SU-DHL-6 (cell line): ENCODE data around the gene UBE2E3.

Experiments
- EZH2phosphoT487 ChIP-seq: fragments of 200-600 bp; sonication (generic), shearing (Covaris generic); conservative IDR thresholded peaks from 2 replicates; pipeline ENCODE4 v1.6.1; 2018; ENCODE audit warnings: mild to moderate bottlenecking, antibody characterized with exemption, low read length, moderate library complexity, mixed read lengths
- TF ChIP-seq, protein P1 (sequence below): fragments of 200-600 bp; sonication (generic); IDR thresholded peaks from one replicate; pipeline ENCODE4 v1.5.1; 2017; ENCODE audit warnings: antibody characterized with exemption, mild to moderate bottlenecking, low read length, moderate library complexity; ENCODE audit not compliant: insufficient read depth, poor library complexity, severe bottlenecking

GRCh38 chr2:180991820-180992219, 11.4 kb downstream of the UBE2E3 start:
- TF ChIP-seq, protein P1, sequence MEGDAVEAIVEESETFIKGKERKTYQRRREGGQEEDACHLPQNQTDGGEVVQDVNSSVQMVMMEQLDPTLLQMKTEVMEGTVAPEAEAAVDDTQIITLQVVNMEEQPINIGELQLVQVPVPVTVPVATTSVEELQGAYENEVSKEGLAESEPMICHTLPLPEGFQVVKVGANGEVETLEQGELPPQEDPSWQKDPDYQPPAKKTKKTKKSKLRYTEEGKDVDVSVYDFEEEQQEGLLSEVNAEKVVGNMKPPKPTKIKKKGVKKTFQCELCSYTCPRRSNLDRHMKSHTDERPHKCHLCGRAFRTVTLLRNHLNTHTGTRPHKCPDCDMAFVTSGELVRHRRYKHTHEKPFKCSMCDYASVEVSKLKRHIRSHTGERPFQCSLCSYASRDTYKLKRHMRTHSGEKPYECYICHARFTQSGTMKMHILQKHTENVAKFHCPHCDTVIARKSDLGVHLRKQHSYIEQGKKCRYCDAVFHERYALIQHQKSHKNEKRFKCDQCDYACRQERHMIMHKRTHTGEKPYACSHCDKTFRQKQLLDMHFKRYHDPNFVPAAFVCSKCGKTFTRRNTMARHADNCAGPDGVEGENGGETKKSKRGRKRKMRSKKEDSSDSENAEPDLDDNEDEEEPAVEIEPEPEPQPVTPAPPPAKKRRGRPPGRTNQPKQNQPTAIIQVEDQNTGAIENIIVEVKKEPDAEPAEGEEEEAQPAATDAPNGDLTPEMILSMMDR, result no peak
- TF ChIP-seq EZH2phosphoT487, result no peak
